SK-N-SH (cell line): Measurements from ENCODE around the gene FAM120B. TPM values are rescaled to one million over a fixed set of nuclear protein-coding genes. Genes with fewer than 3 reads are reported as not detected.

ENCODE experiments used
- CTCF ChIA-PET: fragments of 300-600, 350-600 bp; formaldehyde crosslinking; extraction: SDS; loops from one replicate; lab custom pipeline; 2021; lab: Yijun Ruan, JAX
- POLR2A ChIA-PET: fragments of 350-600 bp; sonication (Branson Sonifier 250); formaldehyde crosslinking; extraction: SDS; loops from one replicate; lab custom pipeline; 2020; ENCODE audit warnings: antibody characterized with exemption, inconsistent platforms; lab: Yijun Ruan, JAX
- DNase-seq: peaks from one replicate; pipeline ENCODE4 v3.0.0; 2012
- H2AFZ ChIP-seq: fragments of 200-600 bp; sonication (generic); 2 replicates; pipeline ENCODE4 v1.8.1; 2016; ENCODE audit warnings: antibody characterized with exemption, mild to moderate bottlenecking, low read depth
- H3F3A ChIP-seq: fragments of 200-600 bp; sonication (generic); replicated peaks from 2 replicates; pipeline ENCODE3; 2016; ENCODE audit warnings: antibody characterized with exemption, mild to moderate bottlenecking; ENCODE audit not compliant: insufficient read depth
- H3K27ac ChIP-seq, 2 experiments: fragments of 200-500 bp in 1 of 2; fragments of 200-600 bp in 1 of 2; sonication (Bioruptor generic) in 1 of 2; sonication (generic), shearing (Covaris generic) in 1 of 2; 2 replicates each; pipeline versions ENCODE4 v1.5.1 to v1.6.1; 2014 to 2016; ENCODE audit warnings: low read depth in 2 of 2, inconsistent platforms in 1 of 2, low read length in 1 of 2, mild to moderate bottlenecking in 1 of 2, mixed read lengths in 1 of 2
- H3K27me3 ChIP-seq: fragments of 200-600 bp; sonication (generic), shearing (Covaris generic); 2 replicates; pipeline ENCODE4 v1.6.1; 2016; ENCODE audit warnings: mixed run types; ENCODE audit not compliant: insufficient read depth
- H3K36me3 ChIP-seq, 2 experiments: fragments of 200-500 bp in 1 of 2; fragments of 200-600 bp in 1 of 2; sonication (Bioruptor generic) in 1 of 2; sonication (generic) in 1 of 2; replicated peaks in 1 of 2; 2 replicates each; pipeline versions ENCODE3 to v1.5.1; 2014 to 2016; ENCODE audit warnings: low read length in 1 of 2, mild to moderate bottlenecking in 1 of 2; ENCODE audit not compliant: insufficient read depth in 2 of 2, control insufficient read depth in 1 of 2
- H3K4me1 ChIP-seq, 2 experiments: fragments of 200-500 bp in 1 of 2; fragments of 200-600 bp in 1 of 2; sonication (Bioruptor generic) in 1 of 2; sonication (generic), shearing (Covaris generic) in 1 of 2; 2 replicates each; pipeline versions ENCODE4 v1.5.1 to v1.6.1; 2014 to 2016; ENCODE audit warnings: low read depth in 1 of 2, low read length in 1 of 2, mixed run types in 1 of 2; ENCODE audit not compliant: insufficient read depth in 2 of 2, control insufficient read depth in 1 of 2
- H3K4me2 ChIP-seq: fragments of 200-600 bp; sonication (generic), shearing (Covaris generic); 2 replicates; pipeline ENCODE4 v1.6.1; 2017; ENCODE audit warnings: mixed run types
- H3K4me3 ChIP-seq, 2 experiments: fragments of 200-500 bp in 1 of 2; fragments of 200-600 bp in 1 of 2; sonication (Bioruptor generic) in 1 of 2; sonication (generic), shearing (Covaris generic) in 1 of 2; 2 replicates each; pipeline versions ENCODE4 v1.5.1 to v1.8.1; 2014 to 2016; ENCODE audit warnings: low read depth in 2 of 2, inconsistent platforms in 1 of 2, low read length in 1 of 2, mild to moderate bottlenecking in 1 of 2, mixed read lengths in 1 of 2, moderate library complexity in 1 of 2
- H3K79me2 ChIP-seq: fragments of 200-600 bp; sonication (generic); 2 replicates; pipeline ENCODE4 v1.8.1; 2017; ENCODE audit warnings: mild to moderate bottlenecking; ENCODE audit not compliant: insufficient read depth
- H3K9ac ChIP-seq: fragments of 200-600 bp; sonication (generic); 2 replicates; pipeline ENCODE4 v1.6.1; 2017; ENCODE audit warnings: mixed run types
- H3K9me2 ChIP-seq: fragments of 200-600 bp; sonication (generic); 2 replicates; pipeline ENCODE4 v1.6.1; 2017; ENCODE audit warnings: mixed run types
- H3K9me3 ChIP-seq: fragments of 200-600 bp; sonication (generic); 2 replicates; pipeline ENCODE4 v1.6.1; 2017; ENCODE audit warnings: mixed run types, mild to moderate bottlenecking, moderate library complexity
- H4K20me1 ChIP-seq: fragments of 200-600 bp; sonication (generic); 2 replicates; pipeline ENCODE4 v1.6.1; 2017; ENCODE audit warnings: mild to moderate bottlenecking, mixed run types; ENCODE audit not compliant: insufficient read depth
- CHD2 ChIP-seq: fragments of 150-350 bp; IDR thresholded peaks from 2 replicates; pipeline ENCODE4 v1.6.1; 2018; ENCODE audit warnings: low read length; ENCODE audit not compliant: partially characterized antibody
- EP300 ChIP-seq, 2 experiments: IDR thresholded peaks; 2 replicates each; pipeline versions ENCODE4 v1.4.0 to v1.6.1; 2012; ENCODE audit warnings: borderline replicate concordance in 1 of 2, low read depth in 1 of 2, low read length in 1 of 2
- EZH2phosphoT487 ChIP-seq: fragments of 200-600 bp; sonication (generic); IDR thresholded peaks from 2 replicates; pipeline ENCODE4 v1.6.1; 2017; ENCODE audit warnings: low read depth, mixed run types, mild to moderate bottlenecking, antibody characterized with exemption, moderate library complexity, borderline replicate concordance
- FOXJ3 ChIP-seq: sonication (generic); formaldehyde crosslinking; IDR thresholded peaks from 2 replicates; pipeline ENCODE4 v1.5.1; 2020; ENCODE audit warnings: mild to moderate bottlenecking, missing genetic modification reagents
- FOXM1 ChIP-seq: IDR thresholded peaks from 2 replicates; pipeline ENCODE4 v1.4.0; 2012; ENCODE audit warnings: low read depth, mild to moderate bottlenecking
- GABPA ChIP-seq: IDR thresholded peaks from 2 replicates; pipeline ENCODE4 v1.4.0; 2012; ENCODE audit warnings: low read depth, mild to moderate bottlenecking
- GATA2 ChIP-seq: sonication (generic); formaldehyde crosslinking; IDR thresholded peaks from 2 replicates; pipeline ENCODE4 v1.5.0; 2020; ENCODE audit warnings: mild to moderate bottlenecking, missing genetic modification reagents
- MEF2A ChIP-seq: IDR thresholded peaks from 2 replicates; pipeline ENCODE4 v1.4.0; 2012; ENCODE audit warnings: low read depth, borderline replicate concordance
- MXI1 ChIP-seq: IDR thresholded peaks from 2 replicates; pipeline ENCODE4 v1.6.1; 2012; ENCODE audit warnings: mild to moderate bottlenecking, low read depth, low read length, improper control_type of control experiment
- NRF1 ChIP-seq: IDR thresholded peaks from 2 replicates; pipeline ENCODE4 v1.6.1; 2012; ENCODE audit warnings: low read depth, mild to moderate bottlenecking, low read length
- RAD21 ChIP-seq: IDR thresholded peaks from 2 replicates; pipeline ENCODE4 v1.6.1; 2012; ENCODE audit warnings: mild to moderate bottlenecking, low read length
- RFX5 ChIP-seq: IDR thresholded peaks from 2 replicates; pipeline ENCODE4 v1.6.1; 2012; ENCODE audit warnings: mild to moderate bottlenecking, improper control_type of control experiment, low read length
- RXRA ChIP-seq: IDR thresholded peaks from 2 replicates; pipeline ENCODE4 v1.4.0; 2012; ENCODE audit warnings: low read depth, mild to moderate bottlenecking, borderline replicate concordance
- SIN3A ChIP-seq: IDR thresholded peaks from 2 replicates; pipeline ENCODE4 v1.6.1; 2012; ENCODE audit warnings: low read depth, mild to moderate bottlenecking, low read length, moderate library complexity, borderline replicate concordance
- TEAD4 ChIP-seq: IDR thresholded peaks from 2 replicates; pipeline ENCODE4 v1.4.0; 2012; ENCODE audit warnings: mild to moderate bottlenecking, borderline replicate concordance; ENCODE audit not compliant: insufficient read depth
- YY1 ChIP-seq: IDR thresholded peaks from 2 replicates; pipeline ENCODE4 v1.4.0; 2012; ENCODE audit warnings: low read depth, mild to moderate bottlenecking
- WGBS: methylation state at CpG from one replicate; pipeline ENCODE4 v1.1.6; 2017; ENCODE audit warnings: low lambda C conversion rate; 5-methylcytosine and 5-hydroxymethylcytosine counted together
- polyA plus RNA-seq, 3 experiments: library from polyadenylated mRNA; depleted of rRNA; stranded (reverse); fragments of >200 nt; gene quantifications; 2 replicates each; pipeline ENCODE4 v1.2.3, GENCODE V29; 2012
- TF ChIP-seq, protein P1 (sequence below): IDR thresholded peaks from 2 replicates; pipeline ENCODE4 v1.4.0; 2012; ENCODE audit warnings: low read depth, borderline replicate concordance
- TF ChIP-seq, protein P2 (sequence below): fragments of 150-350 bp; IDR thresholded peaks from 2 replicates; pipeline ENCODE4 v1.6.1; 2016; ENCODE audit warnings: mild to moderate bottlenecking, low read depth, low read length
- TF ChIP-seq, protein P3 (sequence below): IDR thresholded peaks from 2 replicates; pipeline ENCODE4 v1.4.0; 2012; ENCODE audit warnings: low read depth

FAM120B gene
- polyA plus RNA-seq, 1 of the 3 experiments (the other 2 are of a cell fraction), result 7.7 TPM

DNA sequence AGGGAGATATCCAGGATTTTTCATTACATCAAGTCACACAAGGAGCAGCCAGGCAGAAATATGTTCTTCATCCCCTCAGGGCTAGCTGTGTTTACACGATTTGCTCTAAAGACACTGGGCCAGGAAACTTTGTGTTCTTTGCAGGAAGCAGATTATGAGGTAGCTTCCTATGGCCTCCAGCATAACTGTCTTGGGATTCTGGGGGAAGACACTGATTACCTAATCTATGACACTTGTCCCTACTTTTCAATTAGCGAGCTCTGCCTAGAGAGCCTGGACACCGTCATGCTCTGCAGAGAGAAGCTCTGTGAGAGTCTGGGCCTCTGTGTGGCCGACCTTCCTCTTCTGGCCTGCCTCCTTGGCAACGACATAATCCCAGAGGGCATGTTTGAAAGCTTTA lies 11.2 kb downstream of the FAM120B start:
- Histone ChIP-seq H3F3A (peaks cover 5% of the 10 kb centered on the region), H3K27ac (no peak overlapping the region; a peak in 1 of 4 replicates), H3K36me3 (peaks cover 36 to 50% of the 10 kb centered on the region in 2 experiments), H3K9ac (no peak overlapping the region), H3K27me3 (no peaks in the 10 kb centered on the region), H4K20me1 (peaks cover 38% of the 10 kb centered on the region), H3K9me3 (no peaks in the 10 kb centered on the region), H3K4me2 (no peak overlapping the region), H2AFZ (no peak overlapping the region), H3K9me2 (no peaks in the 10 kb centered on the region), H3K4me1 (peaks cover 0 to 10% of the 10 kb centered on the region in 2 experiments; a peak in 1 of 4 replicates), H3K79me2 (peaks cover 92% of the 10 kb centered on the region), H3K4me3 (no peak overlapping the region)
- no peak for TF ChIP-seq GABPA
- TF ChIP-seq, protein P1, sequence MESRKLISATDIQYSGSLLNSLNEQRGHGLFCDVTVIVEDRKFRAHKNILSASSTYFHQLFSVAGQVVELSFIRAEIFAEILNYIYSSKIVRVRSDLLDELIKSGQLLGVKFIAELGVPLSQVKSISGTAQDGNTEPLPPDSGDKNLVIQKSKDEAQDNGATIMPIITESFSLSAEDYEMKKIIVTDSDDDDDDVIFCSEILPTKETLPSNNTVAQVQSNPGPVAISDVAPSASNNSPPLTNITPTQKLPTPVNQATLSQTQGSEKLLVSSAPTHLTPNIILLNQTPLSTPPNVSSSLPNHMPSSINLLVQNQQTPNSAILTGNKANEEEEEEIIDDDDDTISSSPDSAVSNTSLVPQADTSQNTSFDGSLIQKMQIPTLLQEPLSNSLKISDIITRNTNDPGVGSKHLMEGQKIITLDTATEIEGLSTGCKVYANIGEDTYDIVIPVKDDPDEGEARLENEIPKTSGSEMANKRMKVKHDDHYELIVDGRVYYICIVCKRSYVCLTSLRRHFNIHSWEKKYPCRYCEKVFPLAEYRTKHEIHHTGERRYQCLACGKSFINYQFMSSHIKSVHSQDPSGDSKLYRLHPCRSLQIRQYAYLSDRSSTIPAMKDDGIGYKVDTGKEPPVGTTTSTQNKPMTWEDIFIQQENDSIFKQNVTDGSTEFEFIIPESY, result no peak
- no peak for TF ChIP-seq RFX5
- TF ChIP-seq EP300 (IDR thresholded peaks at IDR 0.05; ENCODE audit: borderline replicate concordance in 1 of 2, low read depth in 1 of 2, low read length in 1 of 2), result no peak
- TF ChIP-seq, protein P2, sequence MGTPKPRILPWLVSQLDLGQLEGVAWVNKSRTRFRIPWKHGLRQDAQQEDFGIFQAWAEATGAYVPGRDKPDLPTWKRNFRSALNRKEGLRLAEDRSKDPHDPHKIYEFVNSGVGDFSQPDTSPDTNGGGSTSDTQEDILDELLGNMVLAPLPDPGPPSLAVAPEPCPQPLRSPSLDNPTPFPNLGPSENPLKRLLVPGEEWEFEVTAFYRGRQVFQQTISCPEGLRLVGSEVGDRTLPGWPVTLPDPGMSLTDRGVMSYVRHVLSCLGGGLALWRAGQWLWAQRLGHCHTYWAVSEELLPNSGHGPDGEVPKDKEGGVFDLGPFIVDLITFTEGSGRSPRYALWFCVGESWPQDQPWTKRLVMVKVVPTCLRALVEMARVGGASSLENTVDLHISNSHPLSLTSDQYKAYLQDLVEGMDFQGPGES, result no peak
- no peak for TF ChIP-seq NRF1
- TF ChIP-seq FOXJ3 (CRISPR knock-in tag), result no peak
- no peak for TF ChIP-seq YY1
- TF ChIP-seq, protein P3, sequence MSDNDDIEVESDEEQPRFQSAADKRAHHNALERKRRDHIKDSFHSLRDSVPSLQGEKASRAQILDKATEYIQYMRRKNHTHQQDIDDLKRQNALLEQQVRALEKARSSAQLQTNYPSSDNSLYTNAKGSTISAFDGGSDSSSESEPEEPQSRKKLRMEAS, result no peak
- TF ChIP-seq FOXM1, result no peak
- TF ChIP-seq TEAD4, result no peak
- no peak for TF ChIP-seq SIN3A
- no peak for TF ChIP-seq RXRA
- no peak for TF ChIP-seq GATA2
- TF ChIP-seq CHD2, result no peak
- no peak for TF ChIP-seq MXI1
- TF ChIP-seq MEF2A, result no peak
- TF ChIP-seq EZH2phosphoT487, result no peak
- no peak for TF ChIP-seq RAD21
- POLR2A ChIA-PET, result no interaction called here
- WGBS, result 80% methylated on average over 5 of the region's 5 CpGs
- DNase-seq, result no peak
- CTCF ChIA-PET, result interaction anchor here (1.1 kb wide), 1 partner anchor 486 kb away, joined by 5 read pairs; no protein-coding TSS in a partner anchor
